Measurements from ENCODE around the gene ZNF385B.

The ZNF385B gene

GRCh38 chr2:179435566-179435965 is 425.8 kb downstream of the ZNF385B start:
- H3K9me3 ChIP-seq (ENCODE audit: control insufficient read depth, low read length): no peaks in the 10 kb centered on the region
- H3K27ac ChIP-seq (ENCODE audit: insufficient read depth, low read length, poor library complexity, severe bottlenecking): no peak overlapping the region
- no peaks in the 10 kb centered on the region for H3K36me3 ChIP-seq (ENCODE audit: control insufficient read depth, insufficient read depth, low read length)
- no peak overlapping the region for H3K4me3 ChIP-seq (ENCODE audit: insufficient read depth, low read depth, low read length, poor library complexity, severe bottlenecking)
- no peaks in the 10 kb centered on the region for H3K27me3 ChIP-seq (replicated peaks; ENCODE audit: control insufficient read depth, insufficient read depth, low read length, poor library complexity, severe bottlenecking)
- H3K4me1 ChIP-seq (ENCODE audit: control insufficient read depth, insufficient read depth, low read length, poor library complexity, severe bottlenecking): no peaks in the 10 kb centered on the region
- no peak for DNase-seq

GRCh38 chr2:179435000-179435399 is 426.4 kb downstream of the ZNF385B start:
- Histone ChIP-seq H3K4me1 (ENCODE audit: control insufficient read depth, insufficient read depth, low read length, poor library complexity, severe bottlenecking) (no peaks in the 10 kb centered on the region), H3K9me3 (ENCODE audit: control insufficient read depth, low read length) (no peaks in the 10 kb centered on the region), H3K27me3 (replicated peaks; ENCODE audit: control insufficient read depth, insufficient read depth, low read length, poor library complexity, severe bottlenecking) (no peaks in the 10 kb centered on the region), H3K4me3 (ENCODE audit: insufficient read depth, low read depth, low read length, poor library complexity, severe bottlenecking) (no peak overlapping the region), H3K27ac (ENCODE audit: insufficient read depth, low read length, poor library complexity, severe bottlenecking) (no peak overlapping the region), H3K36me3 (ENCODE audit: control insufficient read depth, insufficient read depth, low read length) (no peaks in the 10 kb centered on the region)
- DNase-seq: no peak

- Histone ChIP-seq H3K9me3 (ENCODE audit: control insufficient read depth, low read length) (no peaks in the 10 kb centered on the region), H3K4me1 (ENCODE audit: control insufficient read depth, insufficient read depth, low read length, poor library complexity, severe bottlenecking) (no peaks in the 10 kb centered on the region), H3K36me3 (ENCODE audit: control insufficient read depth, insufficient read depth, low read length) (no peaks in the 10 kb centered on the region), H3K27ac (ENCODE audit: insufficient read depth, low read length, poor library complexity, severe bottlenecking) (no peak overlapping the region), H3K4me3 (ENCODE audit: insufficient read depth, low read depth, low read length, poor library complexity, severe bottlenecking) (no peak overlapping the region), H3K27me3 (replicated peaks; ENCODE audit: control insufficient read depth, insufficient read depth, low read length, poor library complexity, severe bottlenecking) (no peaks in the 10 kb centered on the region)
- DNase-seq: no peak
Measured at GRCh38 chr2:179434357-179434756, 427.1 kb downstream of the ZNF385B start.

GRCh38 chr2:179432751-179433150 is 428.7 kb downstream of the ZNF385B start:
- Histone ChIP-seq H3K36me3 (ENCODE audit: control insufficient read depth, insufficient read depth, low read length) (no peaks in the 10 kb centered on the region), H3K4me1 (ENCODE audit: control insufficient read depth, insufficient read depth, low read length, poor library complexity, severe bottlenecking) (no peaks in the 10 kb centered on the region), H3K4me3 (ENCODE audit: insufficient read depth, low read depth, low read length, poor library complexity, severe bottlenecking) (no peak overlapping the region), H3K9me3 (ENCODE audit: control insufficient read depth, low read length) (no peaks in the 10 kb centered on the region), H3K27me3 (replicated peaks; ENCODE audit: control insufficient read depth, insufficient read depth, low read length, poor library complexity, severe bottlenecking) (no peaks in the 10 kb centered on the region), H3K27ac (ENCODE audit: insufficient read depth, low read length, poor library complexity, severe bottlenecking) (no peak overlapping the region)
- DNase-seq: no peak

- H3K27ac ChIP-seq (ENCODE audit: insufficient read depth, low read length, poor library complexity, severe bottlenecking): no peak overlapping the region
- no peaks in the 10 kb centered on the region for H3K4me1 ChIP-seq (ENCODE audit: control insufficient read depth, insufficient read depth, low read length, poor library complexity, severe bottlenecking)
- H3K4me3 ChIP-seq (ENCODE audit: insufficient read depth, low read depth, low read length, poor library complexity, severe bottlenecking): no peak overlapping the region
- H3K9me3 ChIP-seq (ENCODE audit: control insufficient read depth, low read length): no peaks in the 10 kb centered on the region
- DNase-seq: no peak
- no peaks in the 10 kb centered on the region for H3K27me3 ChIP-seq (replicated peaks; ENCODE audit: control insufficient read depth, insufficient read depth, low read length, poor library complexity, severe bottlenecking)
- H3K36me3 ChIP-seq (ENCODE audit: control insufficient read depth, insufficient read depth, low read length): no peaks in the 10 kb centered on the region
Measured at GRCh38 chr2:179429597-179429996, 431.8 kb downstream of the ZNF385B start.

- Histone ChIP-seq H3K27me3 (replicated peaks; ENCODE audit: control insufficient read depth, insufficient read depth, low read length, poor library complexity, severe bottlenecking) (no peaks in the 10 kb centered on the region), H3K4me1 (ENCODE audit: control insufficient read depth, insufficient read depth, low read length, poor library complexity, severe bottlenecking) (no peaks in the 10 kb centered on the region), H3K27ac (ENCODE audit: insufficient read depth, low read length, poor library complexity, severe bottlenecking) (no peak overlapping the region), H3K36me3 (ENCODE audit: control insufficient read depth, insufficient read depth, low read length) (no peaks in the 10 kb centered on the region), H3K9me3 (ENCODE audit: control insufficient read depth, low read length) (no peaks in the 10 kb centered on the region), H3K4me3 (ENCODE audit: insufficient read depth, low read depth, low read length, poor library complexity, severe bottlenecking) (no peak overlapping the region)
- no peak for DNase-seq
Measured at GRCh38 chr2:179429060-179429471, 432.3 kb downstream of the ZNF385B start.

- no peaks in the 10 kb centered on the region for H3K36me3 ChIP-seq (ENCODE audit: control insufficient read depth, insufficient read depth, low read length)
- H3K27ac ChIP-seq (ENCODE audit: insufficient read depth, low read length, poor library complexity, severe bottlenecking): no peak overlapping the region
- no peaks in the 10 kb centered on the region for H3K27me3 ChIP-seq (replicated peaks; ENCODE audit: control insufficient read depth, insufficient read depth, low read length, poor library complexity, severe bottlenecking)
- DNase-seq: no peak
- no peak overlapping the region for H3K4me3 ChIP-seq (ENCODE audit: insufficient read depth, low read depth, low read length, poor library complexity, severe bottlenecking)
- no peaks in the 10 kb centered on the region for H3K9me3 ChIP-seq (ENCODE audit: control insufficient read depth, low read length)
- H3K4me1 ChIP-seq (ENCODE audit: control insufficient read depth, insufficient read depth, low read length, poor library complexity, severe bottlenecking): no peaks in the 10 kb centered on the region
Measured at GRCh38 chr2:179428649-179429048, 432.8 kb downstream of the ZNF385B start.

- H3K27me3 ChIP-seq (replicated peaks; ENCODE audit: control insufficient read depth, insufficient read depth, low read length, poor library complexity, severe bottlenecking): no peaks in the 10 kb centered on the region
- no peaks in the 10 kb centered on the region for H3K4me1 ChIP-seq (ENCODE audit: control insufficient read depth, insufficient read depth, low read length, poor library complexity, severe bottlenecking)
- no peaks in the 10 kb centered on the region for H3K9me3 ChIP-seq (ENCODE audit: control insufficient read depth, low read length)
- no peak overlapping the region for H3K4me3 ChIP-seq (ENCODE audit: insufficient read depth, low read depth, low read length, poor library complexity, severe bottlenecking)
- H3K36me3 ChIP-seq (ENCODE audit: control insufficient read depth, insufficient read depth, low read length): no peaks in the 10 kb centered on the region
- no peak for DNase-seq
- no peak overlapping the region for H3K27ac ChIP-seq (ENCODE audit: insufficient read depth, low read length, poor library complexity, severe bottlenecking)
Measured at GRCh38 chr2:179427065-179427464, 434.3 kb downstream of the ZNF385B start.

- no peak for DNase-seq
- Histone ChIP-seq H3K9me3 (ENCODE audit: control insufficient read depth, low read length) (no peaks in the 10 kb centered on the region), H3K4me1 (ENCODE audit: control insufficient read depth, insufficient read depth, low read length, poor library complexity, severe bottlenecking) (no peaks in the 10 kb centered on the region), H3K27ac (ENCODE audit: insufficient read depth, low read length, poor library complexity, severe bottlenecking) (no peak overlapping the region), H3K4me3 (ENCODE audit: insufficient read depth, low read depth, low read length, poor library complexity, severe bottlenecking) (no peak overlapping the region), H3K27me3 (replicated peaks; ENCODE audit: control insufficient read depth, insufficient read depth, low read length, poor library complexity, severe bottlenecking) (no peaks in the 10 kb centered on the region), H3K36me3 (ENCODE audit: control insufficient read depth, insufficient read depth, low read length) (no peaks in the 10 kb centered on the region)
Measured at GRCh38 chr2:179424571-179424970, 436.8 kb downstream of the ZNF385B start.

- Histone ChIP-seq H3K4me1 (ENCODE audit: control insufficient read depth, insufficient read depth, low read length, poor library complexity, severe bottlenecking) (no peaks in the 10 kb centered on the region), H3K9me3 (ENCODE audit: control insufficient read depth, low read length) (no peaks in the 10 kb centered on the region), H3K27me3 (replicated peaks; ENCODE audit: control insufficient read depth, insufficient read depth, low read length, poor library complexity, severe bottlenecking) (no peaks in the 10 kb centered on the region), H3K36me3 (ENCODE audit: control insufficient read depth, insufficient read depth, low read length) (no peaks in the 10 kb centered on the region), H3K27ac (ENCODE audit: insufficient read depth, low read length, poor library complexity, severe bottlenecking) (no peak overlapping the region), H3K4me3 (ENCODE audit: insufficient read depth, low read depth, low read length, poor library complexity, severe bottlenecking) (no peak overlapping the region)
- DNase-seq: no peak
Measured at GRCh38 chr2:179422037-179422643, 439.3 kb downstream of the ZNF385B start.

Data from effector memory CD4-positive, alpha-beta T cell (primary cell).